ENCODE data around the gene AMPH.

AMPH gene

DNA sequence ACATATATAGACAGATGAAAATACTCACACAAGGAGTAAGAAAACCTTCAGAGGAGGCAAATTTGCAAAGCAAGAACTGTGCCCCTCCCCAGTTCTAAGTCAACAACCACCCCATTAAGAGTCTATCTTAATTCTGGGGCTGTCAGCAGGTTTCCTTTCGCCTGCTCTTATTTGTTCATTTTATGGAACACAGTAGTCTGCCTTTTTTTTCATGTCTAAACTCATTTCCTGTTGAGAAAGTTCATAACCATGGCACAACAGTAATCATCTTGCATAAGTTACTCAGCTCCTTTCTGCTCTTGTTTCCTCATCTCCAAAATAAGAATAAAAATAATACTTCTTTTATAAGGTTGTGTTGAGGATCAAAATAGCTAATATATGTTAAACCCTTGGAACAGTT is 25.8 kb upstream of the AMPH start:
- no peak overlapping the region for H3K9ac ChIP-seq
- H3K4me2 ChIP-seq (ENCODE audit: low read length): no peak overlapping the region
- H3K36me3 ChIP-seq (ENCODE audit: control insufficient read depth, insufficient read depth, low read length): no peaks in the 10 kb centered on the region
- no peaks in the 10 kb centered on the region for H3K9me3 ChIP-seq (ENCODE audit: control insufficient read depth, low read length)
- no peak overlapping the region for H3K4me3 ChIP-seq (ENCODE audit: low read depth, low read length)
- no peak overlapping the region for H3K27ac ChIP-seq
- no peak overlapping the region for H2AFZ ChIP-seq
- H3K79me2 ChIP-seq: no peaks in the 10 kb centered on the region
- H3K4me1 ChIP-seq: no peaks in the 10 kb centered on the region
- H3K27me3 ChIP-seq (ENCODE audit: control insufficient read depth, insufficient read depth, low read length): no peaks in the 10 kb centered on the region
- TF ChIP-seq, protein P1, sequence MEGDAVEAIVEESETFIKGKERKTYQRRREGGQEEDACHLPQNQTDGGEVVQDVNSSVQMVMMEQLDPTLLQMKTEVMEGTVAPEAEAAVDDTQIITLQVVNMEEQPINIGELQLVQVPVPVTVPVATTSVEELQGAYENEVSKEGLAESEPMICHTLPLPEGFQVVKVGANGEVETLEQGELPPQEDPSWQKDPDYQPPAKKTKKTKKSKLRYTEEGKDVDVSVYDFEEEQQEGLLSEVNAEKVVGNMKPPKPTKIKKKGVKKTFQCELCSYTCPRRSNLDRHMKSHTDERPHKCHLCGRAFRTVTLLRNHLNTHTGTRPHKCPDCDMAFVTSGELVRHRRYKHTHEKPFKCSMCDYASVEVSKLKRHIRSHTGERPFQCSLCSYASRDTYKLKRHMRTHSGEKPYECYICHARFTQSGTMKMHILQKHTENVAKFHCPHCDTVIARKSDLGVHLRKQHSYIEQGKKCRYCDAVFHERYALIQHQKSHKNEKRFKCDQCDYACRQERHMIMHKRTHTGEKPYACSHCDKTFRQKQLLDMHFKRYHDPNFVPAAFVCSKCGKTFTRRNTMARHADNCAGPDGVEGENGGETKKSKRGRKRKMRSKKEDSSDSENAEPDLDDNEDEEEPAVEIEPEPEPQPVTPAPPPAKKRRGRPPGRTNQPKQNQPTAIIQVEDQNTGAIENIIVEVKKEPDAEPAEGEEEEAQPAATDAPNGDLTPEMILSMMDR (IDR thresholded peaks at IDR 0.05): no peak

- H3K4me1 ChIP-seq: no peaks in the 10 kb centered on the region
- H3K79me2 ChIP-seq: no peaks in the 10 kb centered on the region
- no peak overlapping the region for H3K9ac ChIP-seq
- no peaks in the 10 kb centered on the region for H3K27me3 ChIP-seq (ENCODE audit: control insufficient read depth, insufficient read depth, low read length)
- H3K9me3 ChIP-seq (ENCODE audit: control insufficient read depth, low read length): no peaks in the 10 kb centered on the region
- no peaks in the 10 kb centered on the region for H3K36me3 ChIP-seq (ENCODE audit: control insufficient read depth, insufficient read depth, low read length)
- TF ChIP-seq, protein P1 (IDR thresholded peaks at IDR 0.05): no peak
- H3K4me3 ChIP-seq (ENCODE audit: low read depth, low read length): no peak overlapping the region
- H3K27ac ChIP-seq: no peak overlapping the region
- H3K4me2 ChIP-seq (ENCODE audit: low read length): no peak overlapping the region
- no peak overlapping the region for H2AFZ ChIP-seq
Measured at GRCh38 chr7:38655833-38656774, 24.9 kb upstream of the AMPH start.

DNA sequence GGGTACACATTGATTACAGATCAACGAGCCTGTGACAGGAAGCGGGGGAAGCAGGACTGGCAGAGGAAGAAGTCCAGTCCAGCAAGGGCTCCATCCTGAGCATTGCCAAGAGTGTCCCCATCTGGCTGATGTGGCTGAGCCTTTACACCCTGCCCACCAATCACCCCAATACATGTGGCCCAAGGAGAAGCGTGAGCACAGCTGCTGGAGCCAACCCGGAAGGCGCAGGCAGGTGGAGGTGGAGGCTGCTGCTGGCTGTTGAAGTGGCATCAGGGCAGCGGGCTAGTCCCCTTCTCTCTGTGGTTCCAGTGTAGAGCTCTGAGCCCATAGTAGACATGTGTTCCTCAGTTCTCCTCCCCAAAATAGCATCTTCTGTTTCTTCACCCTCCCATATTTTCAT is 6.8 kb upstream of the AMPH start:
- H3K9ac ChIP-seq: no peak overlapping the region
- no peak overlapping the region for H3K27ac ChIP-seq
- H3K27me3 ChIP-seq (ENCODE audit: control insufficient read depth, insufficient read depth, low read length): no peaks in the 10 kb centered on the region
- H3K4me3 ChIP-seq (ENCODE audit: low read depth, low read length): no peak overlapping the region
- no peaks in the 10 kb centered on the region for H3K36me3 ChIP-seq (ENCODE audit: control insufficient read depth, insufficient read depth, low read length)
- no peak overlapping the region for H2AFZ ChIP-seq
- H3K4me2 ChIP-seq (ENCODE audit: low read length): no peak overlapping the region
- no peaks in the 10 kb centered on the region for H3K9me3 ChIP-seq (ENCODE audit: control insufficient read depth, low read length)
- TF ChIP-seq, protein P1 (IDR thresholded peaks at IDR 0.05): no peak
- no peaks in the 10 kb centered on the region for H3K4me1 ChIP-seq
- no peaks in the 10 kb centered on the region for H3K79me2 ChIP-seq

DNA sequence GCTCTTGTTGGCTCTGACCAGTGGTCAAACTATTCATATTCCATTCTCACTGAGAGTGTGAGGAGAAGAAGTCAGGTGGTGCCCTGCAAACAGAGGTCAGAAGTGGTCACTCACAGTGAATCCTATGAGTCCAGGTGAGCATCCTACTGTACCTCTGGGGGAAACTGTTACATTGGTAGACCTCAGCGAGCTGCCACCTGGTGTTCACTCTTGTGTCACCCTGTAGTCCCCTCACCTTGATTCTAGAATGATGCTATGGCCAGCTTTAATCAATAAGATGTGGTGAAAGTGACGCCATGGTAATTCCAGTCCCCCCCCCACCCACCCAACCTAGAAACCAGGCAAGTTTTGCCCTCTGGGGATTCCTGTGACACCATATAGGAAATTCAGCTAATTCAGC is 1.2 kb upstream of the AMPH start:
- H3K79me2 ChIP-seq: no peaks in the 10 kb centered on the region
- H2AFZ ChIP-seq: no peak overlapping the region
- no peaks in the 10 kb centered on the region for H3K9me3 ChIP-seq (ENCODE audit: control insufficient read depth, low read length)
- H3K27me3 ChIP-seq (ENCODE audit: control insufficient read depth, insufficient read depth, low read length): no peaks in the 10 kb centered on the region
- H3K4me3 ChIP-seq (ENCODE audit: low read depth, low read length): no peak overlapping the region
- H3K4me1 ChIP-seq: no peaks in the 10 kb centered on the region
- H3K4me2 ChIP-seq (ENCODE audit: low read length): no peak overlapping the region
- no peaks in the 10 kb centered on the region for H3K36me3 ChIP-seq (ENCODE audit: control insufficient read depth, insufficient read depth, low read length)
- TF ChIP-seq, protein P1 (IDR thresholded peaks at IDR 0.05): no peak
- no peak overlapping the region for H3K27ac ChIP-seq
- no peak overlapping the region for H3K9ac ChIP-seq

All from parathyroid adenoma (tissue), 2 donors.